GM19193 (cell line): Measurements from ENCODE around the gene CDK12.

Source experiments
- POLR2A ChIP-seq: IDR thresholded peaks from 4 replicates; pipeline ENCODE4 v1.6.1; 2011; ENCODE audit not compliant: insufficient read depth, insufficient read length; ENCODE audit errors: extremely low read depth

Gene CDK12

DNA sequence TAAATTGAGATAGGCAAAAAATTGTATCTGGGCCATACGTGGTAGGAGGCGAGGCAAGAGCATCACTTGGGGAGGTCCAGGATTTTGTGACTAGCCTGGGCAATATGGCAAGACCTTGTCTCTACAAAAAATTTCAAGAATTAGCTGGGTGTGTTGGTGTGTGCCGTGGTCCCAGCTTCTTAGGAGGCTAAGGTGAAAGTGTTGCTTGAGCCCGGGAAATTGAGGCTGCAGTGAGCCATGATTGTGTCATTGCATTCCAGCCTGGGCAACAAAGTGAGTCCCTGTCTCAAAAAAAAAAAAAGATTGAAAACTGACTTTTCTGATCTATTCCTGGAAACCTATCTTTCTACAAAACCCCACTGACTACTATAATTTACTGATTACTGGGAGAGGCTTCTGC lies 26.7 kb downstream of the CDK12 start:
- no peak for TF ChIP-seq POLR2A

DNA sequence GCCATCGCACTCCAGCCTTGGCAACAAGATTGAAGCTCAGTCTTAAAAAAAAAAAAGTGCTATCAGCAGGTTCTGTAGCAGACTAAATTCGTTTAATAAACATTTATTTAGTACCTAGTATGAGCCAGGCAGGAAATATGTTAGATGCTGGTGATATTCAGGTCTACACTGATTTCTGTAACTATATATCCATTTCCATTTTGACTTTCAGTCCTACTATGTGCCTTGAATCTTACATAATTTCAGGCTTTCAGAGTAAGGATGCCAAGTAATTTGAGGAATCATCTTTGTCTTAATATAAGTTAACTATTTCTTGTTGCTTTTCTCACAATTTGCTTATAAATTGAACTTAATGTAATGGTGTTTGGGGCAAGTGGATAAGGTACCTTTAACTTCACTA lies 46.2 kb downstream of the CDK12 start:
- TF ChIP-seq POLR2A: no peak

DNA sequence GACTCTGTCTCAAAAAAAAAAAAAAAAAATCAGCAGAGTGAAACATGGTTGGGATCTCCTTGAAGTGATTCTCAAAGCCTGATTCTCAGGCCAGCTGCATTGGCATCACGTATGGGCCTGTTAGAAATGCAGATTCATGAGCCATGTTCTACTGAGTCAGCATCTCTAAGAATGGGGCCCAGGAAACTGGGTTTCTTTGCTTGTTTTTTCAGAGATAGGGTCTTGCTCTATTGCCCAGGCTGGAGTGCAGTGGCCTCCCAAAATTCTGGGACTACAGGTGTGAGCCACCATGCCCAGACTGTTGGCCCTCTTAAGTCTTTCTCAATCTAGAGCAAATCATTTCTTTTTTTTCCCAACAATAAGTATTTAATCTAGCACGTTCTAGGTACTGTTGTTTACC lies 47.7 kb downstream of the CDK12 start:
- no peak for TF ChIP-seq POLR2A

DNA sequence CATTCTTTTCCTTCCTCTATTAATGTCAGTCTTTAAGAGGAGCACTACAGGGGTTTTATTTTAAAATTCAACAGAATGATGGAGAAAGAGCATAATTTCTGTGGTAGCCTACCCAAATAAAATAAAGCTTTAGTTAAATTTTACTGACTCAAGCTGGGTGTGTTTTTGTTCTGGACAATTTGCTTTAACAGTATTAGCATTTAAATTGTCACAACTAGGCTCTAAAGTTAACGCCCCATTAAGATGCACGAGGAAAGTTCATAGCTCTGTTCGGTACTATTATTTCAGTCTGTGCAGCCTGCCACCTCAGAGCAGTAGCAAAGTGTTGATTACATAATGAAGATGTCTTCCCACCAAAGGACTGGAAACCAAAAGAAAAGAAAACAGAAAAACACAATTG lies 52.0 kb downstream of the CDK12 start:
- no peak for TF ChIP-seq POLR2A

DNA sequence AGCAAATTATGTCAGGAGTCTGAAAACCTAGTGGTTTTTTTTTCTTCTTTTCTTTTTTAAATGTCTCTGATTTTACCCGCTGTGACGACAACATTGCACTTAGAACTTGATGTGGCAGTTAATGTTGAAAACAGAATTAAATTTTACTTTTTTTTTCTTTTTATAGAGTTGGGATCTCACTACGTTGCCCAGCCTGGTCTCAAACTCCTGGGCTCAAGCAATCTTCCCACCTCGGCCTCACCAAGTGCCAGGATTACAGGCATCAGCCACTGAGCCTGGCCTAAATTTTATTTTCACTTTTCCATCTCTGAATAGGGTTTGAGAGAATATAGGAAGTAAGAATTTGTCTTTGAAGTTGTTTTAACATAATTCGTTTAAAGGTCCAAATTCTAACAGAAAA lies 52.6 kb downstream of the CDK12 start:
- TF ChIP-seq POLR2A: no peak

DNA sequence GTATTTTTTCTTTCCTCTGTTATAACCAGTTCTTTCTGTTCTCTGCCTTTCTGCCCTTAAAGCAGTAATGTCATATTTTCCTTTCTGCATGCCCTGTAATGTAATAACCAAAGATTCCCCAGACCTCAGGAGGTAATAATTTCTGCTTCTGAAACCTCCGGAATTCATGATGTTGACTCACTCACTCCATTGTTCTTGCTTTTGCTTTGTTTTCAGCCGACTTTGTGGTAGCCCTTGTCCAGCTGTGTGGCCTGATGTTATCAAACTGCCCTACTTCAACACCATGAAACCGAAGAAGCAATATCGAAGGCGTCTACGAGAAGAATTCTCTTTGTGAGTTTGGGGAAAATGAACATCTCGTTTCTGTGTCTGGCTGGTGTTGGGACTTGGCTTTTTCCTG lies 55.9 kb downstream of the CDK12 start:
- TF ChIP-seq POLR2A: no peak

DNA sequence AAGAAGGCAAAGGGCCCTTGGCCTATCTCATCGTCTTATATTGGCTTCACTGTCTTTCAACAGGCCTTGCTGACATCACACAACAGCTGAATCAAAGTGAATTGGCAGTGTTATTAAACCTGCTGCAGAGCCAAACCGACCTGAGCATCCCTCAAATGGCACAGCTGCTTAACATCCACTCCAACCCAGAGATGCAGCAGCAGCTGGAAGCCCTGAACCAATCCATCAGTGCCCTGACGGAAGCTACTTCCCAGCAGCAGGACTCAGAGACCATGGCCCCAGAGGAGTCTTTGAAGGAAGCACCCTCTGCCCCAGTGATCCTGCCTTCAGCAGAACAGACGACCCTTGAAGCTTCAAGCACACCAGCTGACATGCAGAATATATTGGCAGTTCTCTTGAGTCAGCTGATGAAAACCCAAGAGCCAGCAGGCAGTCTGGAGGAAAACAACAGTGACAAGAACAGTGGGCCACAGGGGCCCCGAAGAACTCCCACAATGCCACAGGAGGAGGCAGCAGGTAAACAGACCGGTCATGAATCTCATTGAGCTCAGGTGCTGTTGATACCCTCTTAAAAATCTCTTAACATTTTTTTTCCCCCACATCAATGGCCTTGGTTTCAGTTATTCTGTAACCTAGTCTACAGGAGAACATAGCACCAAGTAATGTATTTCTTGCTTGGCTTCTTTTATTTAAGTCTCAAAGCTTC lies 64.7 kb downstream of the CDK12 start:
- TF ChIP-seq POLR2A: no peak

DNA sequence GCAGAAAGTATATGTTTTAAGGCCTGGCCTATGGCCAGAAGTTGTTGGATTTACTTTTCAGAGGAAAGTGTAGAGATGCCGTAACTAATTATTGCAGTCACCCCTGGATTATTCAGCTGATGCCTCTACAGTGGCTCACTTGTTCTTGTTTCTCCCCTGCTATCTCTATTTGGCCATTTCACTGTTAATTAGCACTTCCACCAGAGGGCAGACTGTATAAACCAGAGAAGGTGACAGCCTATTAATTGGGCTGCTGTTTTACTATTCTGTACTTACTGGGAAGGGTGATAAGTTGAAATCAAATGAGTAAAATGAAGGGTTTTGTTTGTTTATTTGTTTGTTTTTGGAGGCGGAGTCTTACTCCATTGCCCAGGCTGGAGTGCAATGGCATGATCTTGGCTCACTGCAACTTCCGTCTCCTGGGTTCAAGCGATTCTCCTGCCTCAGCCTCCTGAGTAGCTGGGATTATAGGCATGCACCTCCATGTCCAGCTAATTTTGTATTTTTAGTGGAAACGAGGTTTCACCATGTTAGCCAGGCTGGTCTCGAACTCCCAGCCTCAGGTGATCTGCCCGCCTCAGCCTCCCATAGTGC lies 66.0 kb downstream of the CDK12 start:
- no peak for TF ChIP-seq POLR2A

DNA sequence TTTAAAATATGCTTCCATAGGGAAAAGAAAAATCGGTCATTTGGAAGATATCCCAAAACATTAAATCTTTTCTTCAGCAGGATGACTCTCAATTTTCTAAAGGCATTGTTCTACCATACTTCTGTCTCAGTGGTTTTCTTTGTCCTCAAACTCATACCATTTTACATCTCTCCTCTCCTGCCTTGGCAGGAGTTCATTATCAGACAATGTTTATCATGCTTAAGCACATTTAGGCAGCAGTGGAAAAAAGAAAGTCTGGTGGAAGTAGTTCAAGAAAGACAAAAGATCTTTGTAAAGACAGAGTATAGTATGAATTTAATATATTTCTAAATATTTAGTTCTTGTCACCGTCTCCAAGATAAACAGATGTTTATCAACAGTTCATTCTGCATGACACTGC lies 68.2 kb downstream of the CDK12 start:
- no peak for TF ChIP-seq POLR2A

DNA sequence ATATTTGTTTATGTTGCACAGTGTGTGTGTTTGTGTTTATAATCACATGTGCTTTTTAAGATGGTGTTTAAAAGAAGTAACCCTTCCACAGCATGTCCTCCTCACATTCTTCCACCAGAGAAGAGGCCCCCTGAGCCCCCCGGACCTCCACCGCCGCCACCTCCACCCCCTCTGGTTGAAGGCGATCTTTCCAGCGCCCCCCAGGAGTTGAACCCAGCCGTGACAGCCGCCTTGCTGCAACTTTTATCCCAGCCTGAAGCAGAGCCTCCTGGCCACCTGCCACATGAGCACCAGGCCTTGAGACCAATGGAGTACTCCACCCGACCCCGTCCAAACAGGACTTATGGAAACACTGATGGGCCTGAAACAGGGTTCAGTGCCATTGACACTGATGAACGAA lies 69.2 kb downstream of the CDK12 start:
- no peak for TF ChIP-seq POLR2A

DNA sequence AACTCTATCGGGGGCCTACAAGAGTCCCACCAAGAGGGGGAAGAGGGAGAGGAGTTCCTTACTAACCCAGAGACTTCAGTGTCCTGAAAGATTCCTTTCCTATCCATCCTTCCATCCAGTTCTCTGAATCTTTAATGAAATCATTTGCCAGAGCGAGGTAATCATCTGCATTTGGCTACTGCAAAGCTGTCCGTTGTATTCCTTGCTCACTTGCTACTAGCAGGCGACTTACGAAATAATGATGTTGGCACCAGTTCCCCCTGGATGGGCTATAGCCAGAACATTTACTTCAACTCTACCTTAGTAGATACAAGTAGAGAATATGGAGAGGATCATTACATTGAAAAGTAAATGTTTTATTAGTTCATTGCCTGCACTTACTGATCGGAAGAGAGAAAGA lies 70.0 kb downstream of the CDK12 start:
- no peak for TF ChIP-seq POLR2A

DNA sequence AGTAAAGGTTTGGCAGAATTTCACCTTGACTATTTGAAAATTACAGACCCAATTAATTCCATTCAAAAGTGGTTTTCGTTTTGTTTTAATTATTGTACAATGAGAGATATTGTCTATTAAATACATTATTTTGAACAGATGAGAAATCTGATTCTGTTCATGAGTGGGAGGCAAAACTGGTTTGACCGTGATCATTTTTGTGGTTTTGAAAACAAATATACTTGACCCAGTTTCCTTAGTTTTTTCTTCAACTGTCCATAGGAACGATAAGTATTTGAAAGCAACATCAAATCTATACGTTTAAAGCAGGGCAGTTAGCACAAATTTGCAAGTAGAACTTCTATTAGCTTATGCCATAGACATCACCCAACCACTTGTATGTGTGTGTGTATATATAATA lies 72.6 kb downstream of the CDK12 start:
- no peak for TF ChIP-seq POLR2A

DNA sequence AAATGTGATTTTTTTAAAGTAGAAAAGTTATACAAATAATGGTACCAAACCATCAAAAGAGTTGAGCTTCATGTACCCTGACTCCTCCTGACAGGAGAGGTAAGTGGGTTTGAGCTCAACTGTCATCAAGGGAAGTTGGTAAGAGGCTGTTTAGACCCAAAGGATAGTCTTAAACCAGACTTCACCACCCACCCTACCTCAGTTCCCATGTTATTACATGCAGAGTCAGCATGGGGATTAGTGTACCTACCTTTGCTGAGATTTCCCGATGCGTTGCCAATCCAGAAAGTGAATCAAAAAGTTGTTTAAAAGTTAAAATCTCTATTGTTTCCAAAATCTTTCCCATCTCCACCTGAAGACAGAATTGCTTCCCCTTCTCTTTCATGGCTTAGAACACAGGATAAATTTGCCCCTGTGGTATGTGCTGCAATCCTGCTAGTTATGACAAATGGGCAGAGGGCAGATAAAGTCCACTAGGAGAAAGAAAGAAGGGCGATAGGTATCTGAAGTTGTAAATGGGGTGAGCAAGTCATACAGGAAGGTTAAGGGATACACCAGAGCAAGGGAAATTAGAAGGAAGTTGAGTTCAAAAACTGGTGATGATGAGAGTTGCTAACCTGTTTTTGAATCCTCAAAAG lies 73.6 kb downstream of the CDK12 start:
- no peak for TF ChIP-seq POLR2A

DNA sequence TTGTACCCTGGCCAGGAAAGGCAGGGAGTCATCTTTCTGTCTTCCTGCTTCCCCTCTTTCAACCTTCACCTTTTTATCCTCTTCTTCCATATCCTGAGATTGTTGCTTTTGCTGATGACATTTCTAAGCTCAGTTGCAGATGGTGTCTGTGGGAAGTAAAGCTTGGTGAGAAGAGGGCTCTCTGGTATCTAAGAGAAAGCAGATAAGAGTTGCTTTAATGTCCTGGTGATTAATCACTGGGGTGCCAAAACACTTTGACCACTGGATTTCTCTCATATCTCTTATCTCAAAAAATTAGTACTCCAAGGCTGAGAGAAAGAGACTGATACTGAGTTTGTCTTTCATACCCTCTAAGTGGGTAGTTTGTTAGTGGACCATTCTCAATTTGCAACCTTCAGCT lies 75.2 kb downstream of the CDK12 start:
- TF ChIP-seq POLR2A: no peak

DNA sequence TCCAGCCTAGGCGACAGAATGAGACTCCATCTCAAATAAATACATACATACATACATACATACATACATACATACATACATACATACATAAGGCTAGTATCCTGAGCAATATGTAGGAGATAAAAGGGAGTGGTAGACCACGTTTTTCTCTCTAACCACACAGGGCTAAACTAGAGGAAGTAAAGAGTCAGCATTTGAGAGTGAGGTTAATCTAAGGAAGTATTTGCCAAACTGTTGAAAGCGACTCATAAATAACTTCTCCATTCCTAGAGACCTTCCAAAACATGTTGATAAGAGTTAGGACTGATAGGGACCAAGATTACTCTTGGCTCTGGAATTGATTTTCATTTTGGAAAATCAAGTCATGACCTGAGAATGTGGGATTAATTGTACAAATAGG lies 77.6 kb downstream of the CDK12 start:
- TF ChIP-seq POLR2A: no peak

DNA sequence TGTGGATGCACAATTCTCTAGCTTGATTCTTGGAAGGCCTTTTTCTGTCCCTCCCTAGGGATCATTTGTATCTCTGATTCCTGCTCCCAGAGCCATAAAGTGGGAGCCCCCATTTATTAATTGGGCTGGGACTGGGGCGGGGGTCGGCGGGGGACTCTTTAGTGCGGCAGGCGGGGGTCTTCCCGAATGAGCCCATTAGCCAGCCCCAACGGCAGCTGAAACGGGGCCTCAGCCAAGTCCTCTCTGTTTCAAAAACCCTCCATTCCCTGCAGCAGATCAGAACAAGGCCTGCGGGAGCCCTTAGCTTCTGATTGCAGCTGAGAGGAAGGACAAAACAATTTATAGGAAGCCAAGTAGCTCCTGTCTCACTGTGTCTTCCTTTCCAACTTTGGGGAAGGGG lies 79.3 kb downstream of the CDK12 start:
- no peak for TF ChIP-seq POLR2A
